HG03342 (cell line): ENCODE data around the gene MEGF11.
"Not testable (repeated sequence)": the region's sequence is repeated elsewhere in the genome, so short reads cannot be mapped to it uniquely, and the experiment has no call there.

Source experiments
- ATAC-seq: cut with Tn5 transposase; IDR thresholded peaks from one replicate; pipeline ENCODE4 v1.9.1; 2021; ENCODE audit warnings: mild to moderate bottlenecking, moderate library complexity; ENCODE audit not compliant: unreplicated experiment

The MEGF11 gene

DNA sequence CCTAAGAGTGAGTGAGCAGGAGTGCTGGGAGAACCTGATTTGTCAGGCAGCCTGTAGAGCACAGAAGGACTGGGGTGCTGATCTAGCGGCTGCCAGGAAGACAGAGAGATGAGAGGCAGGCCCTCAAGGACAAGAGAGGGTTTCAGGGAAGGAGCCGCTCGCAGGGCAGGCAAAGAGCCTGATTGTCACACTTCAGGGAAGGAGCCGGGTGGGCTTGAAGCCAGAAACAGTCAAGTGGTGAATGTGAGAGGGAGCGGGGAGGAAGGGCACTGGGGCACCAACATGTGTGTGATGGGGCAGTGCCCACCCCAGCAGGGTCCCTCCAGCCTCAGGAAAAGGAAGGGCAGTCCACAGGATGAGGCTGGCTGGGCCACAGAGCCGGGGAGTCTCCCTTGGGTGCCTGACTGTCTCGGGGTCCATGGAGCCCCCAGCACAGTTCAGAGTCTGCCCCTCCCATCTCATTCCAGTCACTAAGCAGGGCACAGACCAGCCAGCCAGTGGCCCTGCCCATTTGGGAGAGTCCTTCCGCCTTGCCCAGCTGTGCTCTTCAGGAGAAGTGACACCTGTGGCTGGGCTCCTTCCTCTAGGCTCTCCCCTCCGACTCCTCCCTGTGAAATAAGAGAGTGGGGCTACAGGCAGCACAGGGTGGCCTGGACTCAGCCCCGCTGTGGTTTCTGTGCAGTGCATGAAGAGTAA, 235.6 kb downstream of the MEGF11 start:
- no peak for ATAC-seq

DNA sequence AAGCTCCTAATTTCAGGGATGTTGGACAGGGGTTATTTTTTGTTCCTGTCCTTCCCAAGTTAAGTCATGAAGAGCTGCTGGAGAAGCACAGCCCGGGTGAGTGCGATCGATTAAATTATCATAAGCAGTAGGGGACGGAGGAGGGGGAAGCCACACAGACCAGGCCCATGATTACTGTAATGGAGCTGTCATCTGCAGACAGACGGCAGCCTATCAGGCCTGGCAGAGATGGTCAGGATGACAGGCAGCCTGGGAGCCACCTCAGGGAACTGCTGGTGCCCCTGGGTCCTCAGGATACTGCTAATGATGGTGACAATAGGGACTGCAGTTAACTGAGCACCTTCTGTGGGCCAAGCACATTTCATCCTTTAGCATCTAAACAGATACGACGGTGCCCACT, 236.6 kb downstream of the MEGF11 start:
- no peak for ATAC-seq

DNA sequence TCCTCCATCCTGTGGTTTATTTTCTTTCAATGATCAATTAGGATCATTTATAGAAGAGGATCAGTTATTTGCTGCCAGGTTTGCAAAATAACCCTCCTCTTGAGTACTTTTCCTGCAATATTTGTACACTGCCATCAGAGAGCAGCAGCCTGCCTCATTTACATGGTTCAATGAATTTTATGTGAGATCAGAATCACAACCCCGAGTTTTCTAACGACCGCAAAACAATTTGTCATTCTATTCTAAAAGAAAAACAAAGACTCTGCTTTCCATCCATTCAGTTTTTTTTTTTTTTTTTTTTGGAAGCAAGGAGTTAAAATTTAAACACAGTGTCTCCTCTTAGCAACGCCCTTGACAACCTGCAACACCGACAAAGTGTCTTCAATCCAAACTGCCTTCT, 237.4 kb downstream of the MEGF11 start:
- ATAC-seq, result no peak

GRCh38 chr15:66014635-66015182, 238.8 kb downstream of the MEGF11 start:
- ATAC-seq, result no peak

DNA sequence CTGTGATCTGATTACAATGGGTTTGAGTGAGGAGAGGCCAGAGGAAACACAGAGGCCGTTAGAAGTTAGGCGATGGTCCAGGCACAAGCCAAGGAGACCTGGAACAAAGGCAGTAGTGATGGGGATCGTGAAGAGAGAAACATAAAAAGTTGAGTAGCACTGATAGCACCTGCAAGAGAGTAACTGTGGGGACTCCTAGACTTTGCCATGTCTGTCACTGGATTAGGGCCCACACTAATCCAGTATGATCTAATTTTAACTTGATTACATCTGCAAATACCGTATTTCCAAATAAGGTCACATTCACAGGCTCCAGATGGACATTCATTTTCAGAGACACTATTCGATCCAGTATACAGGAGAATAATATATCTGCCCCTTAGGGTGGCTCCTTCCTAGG, 239.5 kb downstream of the MEGF11 start:
- no peak for ATAC-seq

DNA sequence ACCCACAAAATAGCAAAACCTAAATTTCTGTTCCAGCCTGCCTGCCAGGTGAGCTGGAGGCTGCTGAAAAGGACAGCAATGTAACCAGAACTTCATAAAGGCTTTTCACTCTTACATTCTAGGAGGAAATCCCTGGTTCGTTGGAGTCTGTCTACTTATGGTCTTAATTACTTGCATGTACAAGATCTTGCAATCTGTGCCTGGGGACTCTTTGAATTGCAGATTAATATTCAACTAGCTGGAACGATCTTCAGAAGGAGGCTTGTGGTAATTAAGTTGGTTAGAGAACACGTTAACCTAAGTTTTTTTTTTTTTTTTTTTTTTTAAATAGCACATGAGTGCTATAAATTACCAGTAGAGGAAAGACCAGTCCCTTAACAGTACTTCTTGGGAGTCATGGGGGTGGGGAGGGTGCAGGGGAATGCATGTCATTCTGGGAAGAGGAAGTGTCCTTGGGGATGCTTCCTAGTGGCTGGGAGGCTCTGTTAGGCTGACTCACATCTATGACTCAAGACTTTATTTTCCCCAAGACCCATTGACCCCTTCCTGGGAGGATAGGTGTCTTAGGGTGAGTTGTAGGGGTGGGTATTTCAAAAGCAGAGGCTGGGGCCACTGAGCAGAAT, 244.5 kb downstream of the MEGF11 start:
- no peak for ATAC-seq

GRCh38 chr15:66007663-66008262, 245.8 kb downstream of the MEGF11 start:
- no peak for ATAC-seq

DNA sequence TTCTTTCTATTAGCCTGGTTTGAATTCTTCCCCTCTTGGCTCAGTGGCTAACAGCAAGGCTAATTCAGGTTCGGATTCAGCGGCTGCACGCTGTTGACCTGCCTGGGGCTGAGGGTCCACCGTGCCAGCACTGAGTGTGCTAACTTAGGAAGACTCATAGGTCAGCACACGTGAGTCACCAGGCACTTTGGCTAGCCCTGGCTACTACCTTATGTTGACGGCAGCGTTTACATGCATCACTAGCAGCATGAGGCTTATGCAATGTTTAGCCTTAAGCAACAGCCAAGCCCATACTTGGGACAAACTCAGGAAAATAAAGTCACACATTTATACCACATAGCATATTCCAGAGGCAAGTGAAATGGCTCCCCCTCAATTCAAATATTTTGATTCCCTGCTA, 246.6 kb downstream of the MEGF11 start:
- ATAC-seq, result no peak

GRCh38 chr15:66004618-66005262, 248.8 kb downstream of the MEGF11 start:
- no peak for ATAC-seq

- ATAC-seq, result not testable (repeated sequence)
These were observed 250.4 kb downstream of the MEGF11 start for GRCh38 chr15:66003129-66003528.

DNA sequence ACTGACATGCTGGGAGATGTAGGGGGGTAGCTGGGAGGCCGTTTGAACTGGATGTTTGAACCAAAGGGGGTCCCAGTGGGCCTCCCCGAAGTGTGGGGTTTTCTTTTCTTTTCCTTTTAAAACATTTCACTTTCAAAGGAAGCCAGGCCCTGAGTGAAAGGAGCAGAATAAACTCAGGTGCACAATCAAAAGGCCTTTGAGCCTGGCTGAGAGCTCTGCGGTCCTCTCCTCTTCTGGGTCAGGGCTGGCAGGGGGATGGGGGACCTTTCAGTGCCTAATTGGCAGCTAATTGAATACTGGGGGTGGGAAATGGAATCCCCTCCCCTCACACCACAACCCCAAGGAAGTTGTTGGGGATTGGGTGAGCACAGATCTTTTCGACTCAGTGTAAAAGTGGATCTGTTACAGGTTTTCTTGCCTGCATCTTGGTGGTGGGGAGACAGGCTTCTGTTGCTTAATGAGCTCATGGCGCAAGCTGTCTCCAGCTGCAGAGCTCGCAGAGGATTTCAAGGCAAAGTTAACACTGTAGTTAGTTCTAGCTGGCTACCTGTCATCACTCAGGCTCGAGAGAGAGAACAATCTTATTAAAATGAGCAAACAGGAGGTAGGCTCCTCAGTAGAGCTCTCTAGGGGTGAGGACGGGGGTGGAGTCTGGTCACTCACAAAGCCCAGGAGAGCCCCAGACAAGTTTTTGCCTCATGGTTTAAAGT, 251.7 kb downstream of the MEGF11 start:
- ATAC-seq, result no peak

DNA sequence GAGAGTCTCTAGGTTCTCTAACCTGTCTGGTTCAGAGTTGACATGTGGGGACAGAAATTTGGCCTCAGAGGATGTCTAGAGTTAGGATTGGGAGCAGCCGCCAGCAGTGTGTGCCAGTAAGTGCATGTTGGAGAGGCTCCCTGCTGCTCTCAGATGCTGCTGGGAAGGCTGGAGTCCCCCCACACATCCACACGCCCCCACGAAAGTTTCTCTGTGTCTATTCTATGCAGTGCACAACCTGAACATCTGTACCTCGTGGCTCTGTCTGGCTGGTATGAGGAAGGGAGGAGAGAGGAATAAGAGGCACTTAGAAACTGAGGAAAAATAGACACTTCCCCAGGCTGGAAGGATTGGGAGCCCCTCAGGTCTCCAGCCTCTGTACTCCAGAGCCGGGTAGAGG, 252.5 kb downstream of the MEGF11 start:
- no peak for ATAC-seq

DNA sequence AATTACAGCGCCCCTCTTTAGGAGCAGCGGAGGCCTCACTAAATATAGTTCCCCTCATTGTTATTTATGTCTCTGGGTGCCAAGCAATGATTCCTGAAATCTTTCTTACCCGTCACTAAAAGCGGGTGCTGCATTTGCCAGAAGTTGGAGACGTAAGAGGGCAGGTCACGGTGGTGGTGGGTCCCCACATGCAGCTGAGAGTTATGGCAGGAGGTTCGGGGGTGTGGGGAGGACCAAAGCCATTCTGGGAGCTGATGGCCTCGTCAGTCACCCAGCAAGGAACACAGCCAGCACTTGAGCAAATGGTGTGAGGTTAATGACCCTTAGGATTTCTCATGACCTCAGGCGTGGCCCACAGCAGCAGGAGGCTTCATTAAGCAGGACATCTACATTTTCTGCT, 255.1 kb downstream of the MEGF11 start:
- ATAC-seq, result no peak

DNA sequence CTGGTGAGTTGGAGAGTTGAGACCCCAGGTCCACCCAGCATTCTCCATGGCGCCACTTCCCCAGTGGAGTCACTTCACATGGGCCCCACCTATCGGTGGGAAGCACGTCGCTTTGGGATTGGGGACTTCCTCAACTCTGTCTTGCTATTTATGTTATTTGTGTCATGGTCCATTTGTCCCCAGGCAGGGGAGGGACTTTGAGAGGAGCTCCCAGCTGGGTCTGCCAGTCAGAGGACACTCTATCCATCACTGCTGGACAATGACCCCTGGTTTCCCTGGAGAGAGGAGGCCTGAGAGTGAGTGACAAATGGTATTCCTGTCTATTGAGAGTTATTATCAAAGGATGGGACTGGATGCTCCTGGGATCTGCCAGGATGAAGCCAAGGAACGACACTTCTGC, 256.6 kb downstream of the MEGF11 start:
- ATAC-seq, result no peak

GRCh38 chr15:65994832-65995231, 258.7 kb downstream of the MEGF11 start:
- no peak for ATAC-seq

GRCh38 chr15:65993762-65994161, 259.8 kb downstream of the MEGF11 start:
- no peak for ATAC-seq

- no peak for ATAC-seq
These were observed 260.3 kb downstream of the MEGF11 start for GRCh38 chr15:65993236-65993635.

- no peak for ATAC-seq
These were observed 261.6 kb downstream of the MEGF11 start for GRCh38 chr15:65991721-65992483.

- no peak for ATAC-seq
These were observed 263.1 kb downstream of the MEGF11 start for GRCh38 chr15:65990298-65990981.

DNA sequence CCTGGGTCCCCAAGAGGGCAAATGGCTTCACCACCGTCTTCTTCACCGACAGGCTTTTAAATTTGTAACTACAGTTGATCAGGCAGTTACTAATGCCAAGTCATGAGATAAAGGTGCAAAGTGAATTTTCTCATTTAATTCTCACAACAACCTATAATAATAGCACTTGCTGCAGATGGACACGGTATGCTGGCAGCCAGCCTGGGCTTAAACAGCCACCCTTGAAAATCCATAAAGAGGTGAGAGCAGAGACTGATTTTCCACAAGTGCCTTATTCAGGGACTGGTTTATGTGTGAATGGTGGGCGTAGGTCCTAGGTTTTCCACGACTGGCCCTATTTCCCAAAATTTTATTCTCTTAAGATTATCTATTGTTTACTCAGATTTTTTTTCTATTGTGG, 266.4 kb downstream of the MEGF11 start:
- ATAC-seq, result no peak
